K562 (cell line): ENCODE results near the gene IL18RAP. TPM values are rescaled to one million over a fixed set of nuclear protein-coding genes. Genes with fewer than 3 reads are reported as not detected.

Source experiments
- ADNP ChIP-seq: fragments of 200-800 bp; sonication (Bioruptor generic); IDR thresholded peaks from 2 replicates; pipeline ENCODE4 v1.6.1; 2016; ENCODE audit warnings: missing genetic modification characterization, missing compliant biosample characterization
- CAMTA2 ChIP-seq: fragments of 250-450 bp; sonication (Bioruptor Pico); conservative IDR thresholded peaks from 2 replicates; pipeline ENCODE4 v1.5.1; 2022
- CC2D1A ChIP-seq: fragments of 450-650 bp; IDR thresholded peaks from 2 replicates; pipeline ENCODE4 v1.6.1; 2017; ENCODE audit warnings: mild to moderate bottlenecking
- CEBPB ChIP-seq: fragments of 450-650 bp; IDR thresholded peaks from 2 replicates; pipeline ENCODE4 v1.6.1; 2016; ENCODE audit warnings: missing genetic modification characterization, missing compliant biosample characterization
- CEBPG ChIP-seq, 3 experiments: fragments of 200-800 bp in 1 of 3; sonication (Bioruptor generic) in 1 of 3; sonication (generic) in 1 of 3; formaldehyde crosslinking in 1 of 3; IDR thresholded peaks in 2 of 3; conservative IDR thresholded peaks in 1 of 3; 2 replicates each; pipeline versions ENCODE4 v1.6.1 to v1.8.0; 2016 to 2022; ENCODE audit warnings: missing compliant biosample characterization in 2 of 3, missing genetic modification characterization in 2 of 3, mild to moderate bottlenecking in 1 of 3, missing genetic modification reagents in 1 of 3
- CEBPZ ChIP-seq: fragments of 150-350 bp; IDR thresholded peaks from 2 replicates; pipeline ENCODE4 v1.6.1; 2014; ENCODE audit warnings: low read depth, mild to moderate bottlenecking, low read length, borderline replicate concordance
- CHD4 ChIP-seq: fragments of 200-600 bp; sonication (generic); IDR thresholded peaks from 3 replicates; pipeline ENCODE4 v1.6.1; 2012; ENCODE audit warnings: low read depth, mild to moderate bottlenecking, mixed read lengths, low read length, inconsistent platforms; ENCODE audit not compliant: insufficient read depth, insufficient replicate concordance, poor library complexity, severe bottlenecking
- DLX4 ChIP-seq: fragments of 250-450 bp; sonication (Bioruptor Pico); IDR thresholded peaks from 2 replicates; pipeline ENCODE4 v1.6.1; 2021; ENCODE audit warnings: mild to moderate bottlenecking
- EP400 ChIP-seq: fragments of 450-650 bp; IDR thresholded peaks from 2 replicates; pipeline ENCODE4 v1.6.1; 2017; ENCODE audit warnings: antibody characterized with exemption, mild to moderate bottlenecking, moderate library complexity
- ESRRB ChIP-seq: fragments of 250-450 bp; sonication (Bioruptor Pico); IDR thresholded peaks from 2 replicates; pipeline ENCODE4 v1.5.0; 2020; ENCODE audit warnings: mild to moderate bottlenecking, moderate library complexity, borderline replicate concordance
- GTF2A2 ChIP-seq: IDR thresholded peaks from 2 replicates; pipeline ENCODE4 v1.6.1; 2016; ENCODE audit warnings: mild to moderate bottlenecking, missing genetic modification characterization, missing compliant biosample characterization
- HEY1 ChIP-seq: fragments of 250-450 bp; sonication (Bioruptor Pico); IDR thresholded peaks from 2 replicates; pipeline ENCODE4 v1.5.0; 2020; ENCODE audit warnings: mild to moderate bottlenecking, moderate library complexity, borderline replicate concordance
- HIVEP1 ChIP-seq: fragments of 250-450 bp; sonication (Bioruptor Pico); IDR thresholded peaks from 2 replicates; pipeline ENCODE4 v1.4.0; 2020; ENCODE audit warnings: mild to moderate bottlenecking
- JUNB ChIP-seq: fragments of 450-650 bp; formaldehyde crosslinking; conservative IDR thresholded peaks from 2 replicates; pipeline ENCODE4 v1.4.0; 2020; ENCODE audit warnings: mild to moderate bottlenecking
- SPI1 ChIP-seq: IDR thresholded peaks from 2 replicates; pipeline ENCODE4 v1.6.1; 2011; ENCODE audit warnings: low read depth, low read length, control low read depth, borderline replicate concordance
- SREBF1 ChIP-seq: fragments of 150-350 bp; IDR thresholded peaks from 2 replicates; pipeline ENCODE4 v1.6.1; 2014; ENCODE audit warnings: antibody characterized with exemption, low read depth, low read length, borderline replicate concordance
- STAT5A ChIP-seq: IDR thresholded peaks from 2 replicates; pipeline ENCODE4 v1.6.1; 2012; ENCODE audit warnings: low read length, inconsistent platforms, borderline replicate concordance
- SUPT5H ChIP-seq: fragments of 450-650 bp; IDR thresholded peaks from 2 replicates; pipeline ENCODE4 v1.6.1; 2016
- TAF15 ChIP-seq: fragments of 200-400 bp; formaldehyde crosslinking; IDR thresholded peaks from 2 replicates; pipeline ENCODE4 v1.6.1; 2017; ENCODE audit warnings: mild to moderate bottlenecking, low read depth, low read length, moderate library complexity
- TCF7L2 ChIP-seq: fragments of 150-350 bp; IDR thresholded peaks from 2 replicates; pipeline ENCODE4 v1.6.1; 2016; ENCODE audit warnings: low read depth, mild to moderate bottlenecking, low read length, moderate library complexity
- TFAM ChIP-seq: fragments of 250-450 bp; sonication (Bioruptor Pico); conservative IDR thresholded peaks from 2 replicates; pipeline ENCODE4 v1.5.0; 2021; ENCODE audit warnings: mild to moderate bottlenecking, moderate library complexity
- ZKSCAN8 ChIP-seq: fragments of 200-800 bp; sonication (Bioruptor generic); IDR thresholded peaks from 2 replicates; pipeline ENCODE4 v1.6.1; 2016; ENCODE audit warnings: missing genetic modification characterization, missing compliant biosample characterization
- ZNF197 ChIP-seq: fragments of 200-800 bp; sonication (Bioruptor generic); IDR thresholded peaks from 2 replicates; pipeline ENCODE4 v1.6.1; 2016; ENCODE audit warnings: low read depth, missing genetic modification characterization, missing compliant biosample characterization
- ZNF224 ChIP-seq: sonication (generic); formaldehyde crosslinking; IDR thresholded peaks from 2 replicates; pipeline ENCODE4 v1.8.0; 2022; ENCODE audit warnings: mild to moderate bottlenecking, missing genetic modification reagents
- ZNF232 ChIP-seq: sonication (generic); formaldehyde crosslinking; IDR thresholded peaks from 2 replicates; pipeline ENCODE4 v1.8.0; 2022; ENCODE audit warnings: mild to moderate bottlenecking, missing genetic modification reagents
- ZNF239 ChIP-seq: fragments of 250-450 bp; sonication (Bioruptor Pico); IDR thresholded peaks from 2 replicates; pipeline ENCODE4 v1.4.0; 2020; ENCODE audit warnings: mild to moderate bottlenecking
- ZNF24 ChIP-seq: fragments of 450-650 bp; IDR thresholded peaks from 2 replicates; pipeline ENCODE4 v1.6.1; 2016
- ZNF3 ChIP-seq: fragments of 250-450 bp; sonication (Bioruptor Pico); IDR thresholded peaks from 2 replicates; pipeline ENCODE4 v1.5.0; 2021; ENCODE audit warnings: mild to moderate bottlenecking, moderate library complexity
- polyA plus RNA-seq, 8 experiments: library from polyadenylated mRNA; depleted of rRNA in 4 of 8; stranded (reverse) in 5 of 8; unstranded in 3 of 8; fragments of >200 nt; fragmentation: Nextera tagmentation in 2 of 8; fragmentation: Illumina TruSeq in 1 of 8; extraction: Ambion mirVana in 2 of 8; extraction: Trizol in 1 of 8; gene quantifications; 2 replicates each; pipeline versions ENCODE4 v1.2.1 to v1.2.3, GENCODE V29; 2011 to 2014; ENCODE audit warnings: inconsistent platforms in 1 of 8, missing spikeins in 1 of 8
- total RNA-seq, 7 experiments: library from RNA; depleted of rRNA in 6 of 7; stranded (reverse); fragments of >200 nt in 6 of 7; fragmentation: Illumina TruSeq in 2 of 7; extraction: Trizol in 2 of 7; gene quantifications; 2 replicates each; pipeline versions ENCODE4 v1.2.1 to v1.2.3, GENCODE V29; 2011 to 2021; ENCODE audit warnings: low replicate concordance in 1 of 7

The IL18RAP gene
- total and polyA plus RNA-seq, 9 of the 15 experiments (the other 6 are each of a cell fraction or from before 2014, with no cell fraction given), result 1.1 to 20.5 (median 5.8) TPM

- TF ChIP-seq DLX4 (CRISPR knock-in tag), result no peak
- no peak for TF ChIP-seq HIVEP1 (CRISPR knock-in tag)
- TF ChIP-seq CHD4, result no peak
- TF ChIP-seq CEBPG (CRISPR knock-in tag; IDR thresholded peaks at IDR 0.05), result no peak
- peak; percentile 84 to 90 for TF ChIP-seq CEBPG (tag; conservative IDR thresholded peaks at IDR 0.05 in 1 of 2, IDR thresholded peaks at IDR 0.05 in 1 of 2)
- TF ChIP-seq ZKSCAN8 (CRISPR knock-in tag), result no peak
- TF ChIP-seq EP400, result no peak
- no peak for TF ChIP-seq TFAM (CRISPR knock-in tag)
- no peak for TF ChIP-seq SREBF1
- TF ChIP-seq TAF15, result no peak
- peak; percentile 52; the same call in 1 of the 2 replicates for TF ChIP-seq ZNF239 (CRISPR knock-in tag)
- TF ChIP-seq SPI1, result peak; percentile 54; the same call in 1 of the 2 replicates
- TF ChIP-seq ADNP (tag), result peak; percentile 63; the same call in 1 of the 2 replicates
- no peak for TF ChIP-seq HEY1 (CRISPR knock-in tag)
- TF ChIP-seq CEBPB (tag), result peak; percentile 95
- TF ChIP-seq ESRRB (CRISPR knock-in tag), result no peak
- no peak for TF ChIP-seq ZNF24
- no peak for TF ChIP-seq TCF7L2
- no peak for TF ChIP-seq CC2D1A
- no peak for TF ChIP-seq CAMTA2
- no peak for TF ChIP-seq CEBPZ
- TF ChIP-seq ZNF3 (CRISPR knock-in tag), result no peak
- no peak for TF ChIP-seq ZNF197 (CRISPR knock-in tag)
- TF ChIP-seq GTF2A2 (tag), result no peak
- peak; percentile 36; the same call in 1 of the 2 replicates for TF ChIP-seq STAT5A
- no peak for TF ChIP-seq ZNF232 (CRISPR knock-in tag)
- no peak for TF ChIP-seq SUPT5H
- no peak for TF ChIP-seq JUNB (CRISPR knock-in tag)
- TF ChIP-seq ZNF224 (CRISPR knock-in tag), result no peak
These were observed 4.5 kb upstream of the IL18RAP start (continued) for GRCh38 chr2:102418421-102418961.
